ENCODE data around the gene ETS1. TPM values are rescaled to one million over a fixed set of nuclear protein-coding genes. Genes with fewer than 3 reads are reported as not detected.
A peak's percentile ranks its signal among the peaks of the same experiment; 100 is the strongest.

The ETS1 gene
- total RNA-seq, 1 donor = 95.0 TPM

GRCh38 chr11:128527046-128527445 lies 60.3 kb downstream of the ETS1 start:
- TF ChIP-seq CTCF (IDR thresholded peaks at IDR 0.05; ENCODE audit: insufficient read depth, low read depth, low read length) = no peak
- no peak for DNase-seq (ENCODE audit: low read depth)
- no peak overlapping the region for H3K4me3 ChIP-seq (ENCODE audit: low read depth, low read length)

GRCh38 chr11:128525411-128526243 lies 61.7 kb downstream of the ETS1 start:
- H3K4me3 ChIP-seq (ENCODE audit: low read depth, low read length) = no peak overlapping the region
- no peak for TF ChIP-seq CTCF (IDR thresholded peaks at IDR 0.05; ENCODE audit: insufficient read depth, low read depth, low read length)
- DNase-seq (ENCODE audit: low read depth) = peak; percentile 48

- H3K4me3 ChIP-seq (ENCODE audit: low read depth, low read length) = no peak overlapping the region
- DNase-seq (ENCODE audit: low read depth) = peak; percentile 28
- no peak for TF ChIP-seq CTCF (IDR thresholded peaks at IDR 0.05; ENCODE audit: insufficient read depth, low read depth, low read length)
These were observed 63.2 kb downstream of the ETS1 start for GRCh38 chr11:128524172-128524571.

GRCh38 chr11:128523641-128524040 lies 63.7 kb downstream of the ETS1 start:
- peak; percentile 58 for DNase-seq (ENCODE audit: low read depth)
- no peak for TF ChIP-seq CTCF (IDR thresholded peaks at IDR 0.05; ENCODE audit: insufficient read depth, low read depth, low read length)
- no peak overlapping the region for H3K4me3 ChIP-seq (ENCODE audit: low read depth, low read length)

GRCh38 chr11:128522943-128523518 lies 64.3 kb downstream of the ETS1 start:
- H3K4me3 ChIP-seq (ENCODE audit: low read depth, low read length) = peak overlapping the region; percentile 60
- DNase-seq (ENCODE audit: low read depth) = no peak
- TF ChIP-seq CTCF (IDR thresholded peaks at IDR 0.05; ENCODE audit: insufficient read depth, low read depth, low read length) = no peak

GRCh38 chr11:128522055-128522942 lies 65.1 kb downstream of the ETS1 start:
- no peak for TF ChIP-seq CTCF (IDR thresholded peaks at IDR 0.05; ENCODE audit: insufficient read depth, low read depth, low read length)

More at GRCh38 chr11:128522055-128522942, 65.1 kb downstream of the ETS1 start:
- DNase-seq (ENCODE audit: low read depth) = peak; percentile 95
- H3K4me3 ChIP-seq (ENCODE audit: low read depth, low read length) = peak overlapping the region; percentile 79

All from fibroblast of villous mesenchyme (primary cell).